Adrenal gland (tissue), 12 donors: ENCODE results near the gene MAPT. TPM values are rescaled to one million over a fixed set of nuclear protein-coding genes. Genes with fewer than 3 reads are reported as not detected.

ENCODE experiments used
- DNase-seq, 7 donors: peaks; one replicate each; pipeline ENCODE4 v3.0.0-alpha.2; 2019 to 2020
- H3K27ac ChIP-seq, 5 donors: fragments of 200-600 bp; sonication (generic) in 4 of 5; 1 replicate in 3 of 5; 2 replicates in 2 of 5; pipeline versions ENCODE4 v1.5.1 to v1.8.0; 2016 to 2020; ENCODE audit warnings: mild to moderate bottlenecking in 1 of 5
- H3K27me3 ChIP-seq: fragments of 200-600 bp; 2 replicates; pipeline ENCODE4 v1.8.0; 2021
- H3K36me3 ChIP-seq, 2 donors: fragments of 200-600 bp; replicated peaks in 1 of 2; 1 replicate in 1 of 2; 2 replicates in 1 of 2; pipeline versions ENCODE4 v1.5.1 to v1.8.0; 2018 to 2022
- H3K4me1 ChIP-seq, 2 donors: fragments of 200-600 bp; replicated peaks in 1 of 2; 1 replicate in 1 of 2; 2 replicates in 1 of 2; pipeline versions ENCODE4 v1.5.1 to v1.8.0; 2018 to 2021
- H3K4me3 ChIP-seq, 4 donors: fragments of 200-600 bp; sonication (generic) in 3 of 4; one replicate each; pipeline ENCODE4 v1.5.1; 2016 to 2018
- H3K9me3 ChIP-seq, 3 donors: fragments of 200-600 bp; sonication (generic) in 1 of 3; replicated peaks in 1 of 3; 1 replicate in 2 of 3; 2 replicates in 1 of 3; pipeline versions ENCODE4 v1.5.1 to v1.8.0; 2016 to 2021
- CTCF ChIP-seq, 6 experiments: fragments of 450-650 bp in 4 of 6; fragments of 200-600 bp in 2 of 6; sonication (generic) in 1 of 6; IDR thresholded peaks; 1 replicate in 5 of 6; 2 replicates in 1 of 6; pipeline versions ENCODE4 v1.5.1 to v1.8.0; 2016 to 2021; ENCODE audit warnings: antibody characterized with exemption in 6 of 6, mild to moderate bottlenecking in 2 of 6, moderate library complexity in 1 of 6
- POLR2A ChIP-seq, 2 donors: fragments of 450-650 bp; IDR thresholded peaks; one replicate each; pipeline ENCODE4 v1.6.1; 2017; ENCODE audit warnings: antibody characterized with exemption in 2 of 2, mild to moderate bottlenecking in 2 of 2, moderate library complexity in 1 of 2
- WGBS, 4 donors: extraction: QIAGEN DNeasy Blood & Tissue Kit in 2 of 4; methylation state at CpG; one replicate each; pipeline versions ENCODE4 v1.1.5 to v1.1.7; 2013 to 2017; 5-methylcytosine and 5-hydroxymethylcytosine counted together
- intact Hi-C, 2 donors: fragments of 100-400 bp; cut with DNase I; formaldehyde crosslinking; loops; one replicate each; pipeline versions ENCODE4 v1.14.1 to v1.15.0; 2022 to 2023
- polyA plus RNA-seq, 3 donors: library from polyadenylated mRNA; stranded (reverse); fragments of 200-250 nt in 2 of 3; fragments of 350-450 nt in 1 of 3; fragmentation: Illumina TruSeq in 1 of 3; extraction: RNeasy Lipid Tissue Mini Kit (QIAGEN cat#74804) in 1 of 3; gene quantifications; one replicate each; pipeline ENCODE4 v1.2.3, GENCODE V29; 2013 to 2014
- total RNA-seq, 9 donors: library from RNA; depleted of rRNA in 4 of 9; stranded (reverse); fragments of >200 nt in 4 of 9; fragments of 120-200 nt in 1 of 9; fragmentation: NEBNext Ultra II Directional in 1 of 9; extraction: Animal tissue kit (Norgen Biotek cat#: 25700) in 1 of 9; gene quantifications; one replicate each; pipeline versions ENCODE4 v1.1.0 to v1.2.4, GENCODE V29; 2013 to 2023
- donor health status: healthy with polysubstance abuse.
- donor health status: Bipolar disorder and iron deficiency.
- donor health status: DM: yes; HTN: yes; CAD: no.
- donor health status: DM: no; HTN: no; CAD: no.
- donor health status: DM: no; HTN: no; CAD: no.
- donor health status: DM: yes; HTN: yes; CAD: no.

The MAPT gene
- total and polyA plus RNA-seq, 12 donors: 0.72 to 17.6 (median 3.3) TPM

GRCh38 chr17:45946841-45947256 lies 52.5 kb downstream of the MAPT start:
- Histone ChIP-seq H3K9me3 (no peaks in the 10 kb centered on the region), H3K36me3 (no peaks in the 10 kb centered on the region), H3K4me1 (peaks cover 0 to 8% of the 10 kb centered on the region in 2 donors), H3K27me3 (peaks cover 11% of the 10 kb centered on the region), H3K27ac (peak overlapping the region in 1 of 5 donors; percentile 41), H3K4me3 (no peak overlapping the region)
- no peak for TF ChIP-seq CTCF (IDR thresholded peaks at IDR 0.05)
- no peak for DNase-seq
- intact Hi-C loops: no loop called here
- WGBS, 4 donors: 65 to 74% (median 69%) methylated on average over 4 of the region's 4 CpGs

DNA sequence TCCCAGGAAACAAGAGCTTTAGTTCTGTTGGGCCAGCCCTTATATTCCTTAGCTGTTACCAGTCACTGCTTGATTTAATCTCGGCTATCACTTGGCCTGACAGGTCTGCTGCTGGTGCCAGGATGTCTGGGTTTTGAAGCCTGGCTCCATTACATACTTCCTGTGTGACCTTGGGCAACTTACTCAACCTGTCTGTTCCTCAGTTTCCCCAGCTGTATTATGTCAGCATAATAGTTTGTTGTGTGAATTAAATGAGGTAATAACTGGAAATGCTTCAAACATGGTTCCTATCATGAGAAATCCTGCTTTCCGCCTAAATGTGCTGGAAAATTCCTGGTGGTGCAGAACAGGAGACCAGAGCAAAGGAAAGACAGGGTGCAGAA lies 54.1 kb downstream of the MAPT start:
- H3K36me3 ChIP-seq: no peaks in the 10 kb centered on the region

DNA sequence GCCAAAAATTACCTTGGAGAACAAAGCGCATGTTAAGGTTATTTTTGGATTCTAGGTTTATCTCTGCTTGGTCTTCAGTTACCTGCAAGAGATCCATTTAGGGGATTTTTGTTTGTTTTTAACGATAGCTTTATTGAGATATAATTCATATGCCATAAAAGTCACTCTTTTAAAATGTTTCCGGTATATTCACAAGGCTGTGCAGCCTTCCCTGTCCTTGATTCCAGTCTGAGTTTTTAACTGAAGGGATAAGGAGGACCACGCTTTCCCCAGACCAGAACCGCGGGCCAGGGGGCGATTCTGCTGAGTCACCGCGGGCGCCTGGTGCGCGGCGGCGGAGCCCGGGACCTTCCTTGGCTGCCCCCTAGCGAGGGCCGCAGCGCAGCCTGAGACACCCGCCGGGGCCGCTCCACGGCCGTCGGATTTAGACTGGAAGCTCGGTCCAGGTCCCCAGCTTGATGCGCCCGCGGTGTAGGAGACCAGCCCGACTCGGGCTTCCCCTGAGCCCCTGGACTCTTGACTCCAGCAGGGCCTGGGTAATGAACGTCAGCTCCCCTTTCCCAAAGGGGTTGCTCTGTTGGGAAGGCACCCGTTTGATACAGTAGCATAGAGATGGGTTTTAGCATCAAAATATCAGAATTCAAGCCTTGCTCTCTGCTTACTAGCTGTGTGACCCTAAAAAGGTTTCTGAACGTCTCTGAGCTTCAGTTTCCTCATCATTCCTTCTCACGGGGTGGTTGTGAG lies 54.7 kb downstream of the MAPT start:
- Histone ChIP-seq H3K27ac (peak overlapping the region in 1 of 5 donors; percentile 15), H3K4me1 (peaks cover 0 to 8% of the 10 kb centered on the region in 2 donors), H3K27me3 (peaks cover 14% of the 10 kb centered on the region), H3K36me3 (no peaks in the 10 kb centered on the region), H3K9me3 (no peaks in the 10 kb centered on the region), H3K4me3 (peak overlapping the region in 2 of 4 donors; percentile 9 to 35)
- intact Hi-C loops: no loop called here
- peak; percentile 54 to 80 (median 72) for DNase-seq
- TF ChIP-seq CTCF (IDR thresholded peaks at IDR 0.05) (peak; percentile 36 to 78 (median 60)), POLR2A (IDR thresholded peaks at IDR 0.05) (no peak)
- WGBS, 4 donors: 5 to 13% (median 7%) methylated on average over 9 to 34 of the region's 34 CpGs

More for the DNA sequence above, 54.1 kb downstream of the MAPT start:
- 63 to 70% (median 66%) methylated on average over 2 of the region's 2 CpGs for WGBS, 4 donors
- Histone ChIP-seq H3K27ac (peak overlapping the region in 1 of 5 donors; percentile 15), H3K4me1 (peaks cover 0 to 8% of the 10 kb centered on the region in 2 donors), H3K9me3 (no peaks in the 10 kb centered on the region), H3K27me3 (peaks cover 14% of the 10 kb centered on the region), H3K4me3 (peak overlapping the region in 2 of 4 donors; percentile 9 to 35)
- DNase-seq: no peak
- no peak for TF ChIP-seq CTCF (IDR thresholded peaks at IDR 0.05)
- no peak for TF ChIP-seq POLR2A (IDR thresholded peaks at IDR 0.05)
- intact Hi-C loops: no loop called here

- peaks cover 14% of the 10 kb centered on the region for H3K27me3 ChIP-seq
- peaks cover 0 to 8% of the 10 kb centered on the region in 2 donors for H3K4me1 ChIP-seq
- H3K36me3 ChIP-seq: no peaks in the 10 kb centered on the region
- no peak for DNase-seq
- TF ChIP-seq POLR2A (IDR thresholded peaks at IDR 0.05): no peak
- no peak for TF ChIP-seq CTCF (IDR thresholded peaks at IDR 0.05)
- H3K4me3 ChIP-seq: no peak overlapping the region
- 64 to 79% (median 76%) methylated on average over 5 to 9 of the region's 9 CpGs for WGBS, 4 donors
- H3K27ac ChIP-seq: no peak overlapping the region
- no peaks in the 10 kb centered on the region for H3K9me3 ChIP-seq
- intact Hi-C loops: no loop called here
Measured at GRCh38 chr17:45949755-45950320, 55.5 kb downstream of the MAPT start.
